Adrenal gland (tissue), 5 donors: ENCODE measurements around the gene MVD.

Experiments
- POLR2A ChIP-seq, 2 donors: fragments of 450-650 bp; IDR thresholded peaks; one replicate each; pipeline ENCODE4 v1.6.1; 2017; ENCODE audit warnings: antibody characterized with exemption in 2 of 2, mild to moderate bottlenecking in 2 of 2, moderate library complexity in 1 of 2
- TF ChIP-seq, protein P1 (sequence below), 6 experiments: fragments of 450-650 bp in 4 of 6; fragments of 200-600 bp in 2 of 6; sonication (generic) in 1 of 6; IDR thresholded peaks; 1 replicate in 5 of 6; 2 replicates in 1 of 6; pipeline versions ENCODE4 v1.5.1 to v1.8.0; 2016 to 2021; ENCODE audit warnings: antibody characterized with exemption in 6 of 6, mild to moderate bottlenecking in 2 of 6, moderate library complexity in 1 of 6
- donor health status: DM: no; HTN: no; CAD: no.

DNA sequence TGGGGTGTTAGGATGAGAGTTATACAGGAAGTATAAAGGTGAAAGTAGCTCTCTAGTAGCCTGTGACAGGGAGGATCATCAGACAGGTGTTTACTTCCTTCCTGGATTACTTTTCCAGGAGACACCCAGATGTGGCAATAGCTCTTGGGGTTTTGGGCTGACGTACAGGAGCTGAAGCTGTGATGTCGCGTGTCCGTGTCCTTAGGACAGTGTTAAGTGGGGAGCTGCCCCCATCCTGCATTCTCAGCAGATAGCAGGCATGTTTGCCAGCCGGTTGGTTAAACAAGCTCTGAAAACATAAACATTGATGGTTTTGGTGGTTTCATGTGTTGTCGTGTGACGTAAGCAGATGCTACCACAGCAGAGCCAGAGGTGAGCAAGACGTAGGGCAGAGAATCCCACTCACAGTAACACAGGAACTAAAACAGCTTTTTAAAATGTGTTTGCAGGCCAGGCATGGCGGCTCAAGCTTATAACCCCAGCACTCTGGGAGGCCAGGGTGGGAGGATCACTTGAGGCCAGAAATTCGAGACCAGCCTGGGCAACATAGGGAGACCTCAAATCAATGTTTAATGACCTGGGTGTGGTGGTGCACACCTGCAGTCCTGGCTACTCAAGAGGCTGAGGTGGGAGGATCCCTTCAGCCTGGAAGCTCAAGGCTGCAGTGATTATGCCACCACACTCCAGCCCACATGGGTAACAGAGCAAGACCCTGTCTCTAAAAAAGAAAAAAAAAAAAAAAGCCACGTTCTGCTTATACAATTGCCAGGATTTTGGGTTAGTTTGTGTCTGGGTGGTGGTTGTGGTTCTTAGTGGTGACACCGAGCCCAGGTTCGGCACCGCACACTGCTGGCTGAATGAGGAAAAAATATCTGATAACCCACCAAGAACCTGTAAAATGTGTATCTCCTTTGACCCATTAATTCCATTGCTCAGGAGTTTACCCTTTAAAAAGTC, 42.8 kb downstream of the MVD start:
- TF ChIP-seq, protein P1, sequence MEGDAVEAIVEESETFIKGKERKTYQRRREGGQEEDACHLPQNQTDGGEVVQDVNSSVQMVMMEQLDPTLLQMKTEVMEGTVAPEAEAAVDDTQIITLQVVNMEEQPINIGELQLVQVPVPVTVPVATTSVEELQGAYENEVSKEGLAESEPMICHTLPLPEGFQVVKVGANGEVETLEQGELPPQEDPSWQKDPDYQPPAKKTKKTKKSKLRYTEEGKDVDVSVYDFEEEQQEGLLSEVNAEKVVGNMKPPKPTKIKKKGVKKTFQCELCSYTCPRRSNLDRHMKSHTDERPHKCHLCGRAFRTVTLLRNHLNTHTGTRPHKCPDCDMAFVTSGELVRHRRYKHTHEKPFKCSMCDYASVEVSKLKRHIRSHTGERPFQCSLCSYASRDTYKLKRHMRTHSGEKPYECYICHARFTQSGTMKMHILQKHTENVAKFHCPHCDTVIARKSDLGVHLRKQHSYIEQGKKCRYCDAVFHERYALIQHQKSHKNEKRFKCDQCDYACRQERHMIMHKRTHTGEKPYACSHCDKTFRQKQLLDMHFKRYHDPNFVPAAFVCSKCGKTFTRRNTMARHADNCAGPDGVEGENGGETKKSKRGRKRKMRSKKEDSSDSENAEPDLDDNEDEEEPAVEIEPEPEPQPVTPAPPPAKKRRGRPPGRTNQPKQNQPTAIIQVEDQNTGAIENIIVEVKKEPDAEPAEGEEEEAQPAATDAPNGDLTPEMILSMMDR (IDR thresholded peaks at IDR 0.05): no peak
- no peak for TF ChIP-seq POLR2A (IDR thresholded peaks at IDR 0.05)
